ENCODE measurements around the gene MED8. TPM values are rescaled to one million over a fixed set of nuclear protein-coding genes. Genes with fewer than 3 reads are reported as not detected.

Gene MED8
- total and polyA plus RNA-seq, 2 experiments from 2014 or later = 16.6 to 25.7 TPM

DNA sequence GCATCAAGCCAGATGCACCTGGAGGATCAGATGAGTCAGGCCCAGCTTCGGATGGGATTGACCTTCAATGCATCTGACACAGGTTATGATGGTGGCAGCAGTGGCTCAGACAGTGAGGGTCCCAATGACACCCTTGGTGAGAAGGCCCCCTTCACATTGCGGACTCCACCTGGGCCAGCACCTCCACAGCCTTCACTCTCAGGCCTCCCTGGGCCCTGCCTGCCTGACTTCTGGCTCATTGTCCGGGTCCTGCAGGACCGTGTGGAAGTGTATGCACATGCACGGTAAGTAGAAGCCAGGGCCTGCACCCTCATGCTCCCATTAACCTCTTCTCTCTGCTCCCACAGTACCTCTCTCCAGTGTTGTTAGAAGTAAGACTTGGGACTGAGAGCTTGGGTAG, 43.3 kb upstream of the MED8 start:
- Mint-ChIP-seq H3K9me3 (no peaks in the 10 kb centered on the region), H3K4me3 (no peak overlapping the region), H3K4me1 (peaks cover 7% of the 10 kb centered on the region), H3K36me3 (ENCODE audit: low read depth) (peaks cover 34% of the 10 kb centered on the region), H3K27ac (no peak overlapping the region), H3K27me3 (ENCODE audit: insufficient read depth, low read depth, poor library complexity) (peaks cover 4% of the 10 kb centered on the region)
- Histone ChIP-seq H3K27ac (ENCODE audit: low read depth) (no peak overlapping the region), H2AFZ (no peak overlapping the region), H3F3A (replicated peaks; ENCODE audit: low read depth) (no peaks in the 10 kb centered on the region), H3K36me3 (ENCODE audit: insufficient read depth) (no peaks in the 10 kb centered on the region), H3K79me2 (replicated peaks; ENCODE audit: insufficient read depth) (no peaks in the 10 kb centered on the region), H3K4me2 (no peak overlapping the region), H4K20me1 (replicated peaks; ENCODE audit: insufficient read depth) (no peaks in the 10 kb centered on the region), H3K9me2 (ENCODE audit: insufficient read depth) (no peaks in the 10 kb centered on the region), H3K27me3 (ENCODE audit: insufficient read depth) (no peaks in the 10 kb centered on the region), H3K4me1 (ENCODE audit: insufficient read depth) (no peaks in the 10 kb centered on the region), H3K4me3 (no peak overlapping the region)
- ATAC-seq = no peak
- DNase-seq (ENCODE audit: low spot score) = no peak
- no peak for TF ChIP-seq ZNF331 (CRISPR knock-in tag; IDR thresholded peaks at IDR 0.05; ENCODE audit: low read depth)
- TF ChIP-seq EZH2phosphoT487 (IDR thresholded peaks at IDR 0.05; ENCODE audit: unreplicated experiment) = no peak
- TF ChIP-seq ZNF114 (CRISPR knock-in tag; IDR thresholded peaks at IDR 0.05) = no peak
- TF ChIP-seq, protein P1, sequence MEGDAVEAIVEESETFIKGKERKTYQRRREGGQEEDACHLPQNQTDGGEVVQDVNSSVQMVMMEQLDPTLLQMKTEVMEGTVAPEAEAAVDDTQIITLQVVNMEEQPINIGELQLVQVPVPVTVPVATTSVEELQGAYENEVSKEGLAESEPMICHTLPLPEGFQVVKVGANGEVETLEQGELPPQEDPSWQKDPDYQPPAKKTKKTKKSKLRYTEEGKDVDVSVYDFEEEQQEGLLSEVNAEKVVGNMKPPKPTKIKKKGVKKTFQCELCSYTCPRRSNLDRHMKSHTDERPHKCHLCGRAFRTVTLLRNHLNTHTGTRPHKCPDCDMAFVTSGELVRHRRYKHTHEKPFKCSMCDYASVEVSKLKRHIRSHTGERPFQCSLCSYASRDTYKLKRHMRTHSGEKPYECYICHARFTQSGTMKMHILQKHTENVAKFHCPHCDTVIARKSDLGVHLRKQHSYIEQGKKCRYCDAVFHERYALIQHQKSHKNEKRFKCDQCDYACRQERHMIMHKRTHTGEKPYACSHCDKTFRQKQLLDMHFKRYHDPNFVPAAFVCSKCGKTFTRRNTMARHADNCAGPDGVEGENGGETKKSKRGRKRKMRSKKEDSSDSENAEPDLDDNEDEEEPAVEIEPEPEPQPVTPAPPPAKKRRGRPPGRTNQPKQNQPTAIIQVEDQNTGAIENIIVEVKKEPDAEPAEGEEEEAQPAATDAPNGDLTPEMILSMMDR (conservative IDR thresholded peaks at IDR 0.05; ENCODE audit: low read depth in 2 of 2) = no peak
- TF ChIP-seq, protein P2, sequence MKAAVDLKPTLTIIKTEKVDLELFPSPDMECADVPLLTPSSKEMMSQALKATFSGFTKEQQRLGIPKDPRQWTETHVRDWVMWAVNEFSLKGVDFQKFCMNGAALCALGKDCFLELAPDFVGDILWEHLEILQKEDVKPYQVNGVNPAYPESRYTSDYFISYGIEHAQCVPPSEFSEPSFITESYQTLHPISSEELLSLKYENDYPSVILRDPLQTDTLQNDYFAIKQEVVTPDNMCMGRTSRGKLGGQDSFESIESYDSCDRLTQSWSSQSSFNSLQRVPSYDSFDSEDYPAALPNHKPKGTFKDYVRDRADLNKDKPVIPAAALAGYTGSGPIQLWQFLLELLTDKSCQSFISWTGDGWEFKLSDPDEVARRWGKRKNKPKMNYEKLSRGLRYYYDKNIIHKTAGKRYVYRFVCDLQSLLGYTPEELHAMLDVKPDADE (IDR thresholded peaks at IDR 0.05) = no peak
- TF ChIP-seq EZH2 (IDR thresholded peaks at IDR 0.05; ENCODE audit: low read depth, unreplicated experiment) = no peak
- TF ChIP-seq JUNB (IDR thresholded peaks at IDR 0.05; ENCODE audit: unreplicated experiment) = no peak
- no peak for TF ChIP-seq STAT1 (IDR thresholded peaks at IDR 0.05; ENCODE audit: unreplicated experiment)
- no peak for TF ChIP-seq NANOG (IDR thresholded peaks at IDR 0.05; ENCODE audit: borderline replicate concordance)
- TF ChIP-seq, protein P3, sequence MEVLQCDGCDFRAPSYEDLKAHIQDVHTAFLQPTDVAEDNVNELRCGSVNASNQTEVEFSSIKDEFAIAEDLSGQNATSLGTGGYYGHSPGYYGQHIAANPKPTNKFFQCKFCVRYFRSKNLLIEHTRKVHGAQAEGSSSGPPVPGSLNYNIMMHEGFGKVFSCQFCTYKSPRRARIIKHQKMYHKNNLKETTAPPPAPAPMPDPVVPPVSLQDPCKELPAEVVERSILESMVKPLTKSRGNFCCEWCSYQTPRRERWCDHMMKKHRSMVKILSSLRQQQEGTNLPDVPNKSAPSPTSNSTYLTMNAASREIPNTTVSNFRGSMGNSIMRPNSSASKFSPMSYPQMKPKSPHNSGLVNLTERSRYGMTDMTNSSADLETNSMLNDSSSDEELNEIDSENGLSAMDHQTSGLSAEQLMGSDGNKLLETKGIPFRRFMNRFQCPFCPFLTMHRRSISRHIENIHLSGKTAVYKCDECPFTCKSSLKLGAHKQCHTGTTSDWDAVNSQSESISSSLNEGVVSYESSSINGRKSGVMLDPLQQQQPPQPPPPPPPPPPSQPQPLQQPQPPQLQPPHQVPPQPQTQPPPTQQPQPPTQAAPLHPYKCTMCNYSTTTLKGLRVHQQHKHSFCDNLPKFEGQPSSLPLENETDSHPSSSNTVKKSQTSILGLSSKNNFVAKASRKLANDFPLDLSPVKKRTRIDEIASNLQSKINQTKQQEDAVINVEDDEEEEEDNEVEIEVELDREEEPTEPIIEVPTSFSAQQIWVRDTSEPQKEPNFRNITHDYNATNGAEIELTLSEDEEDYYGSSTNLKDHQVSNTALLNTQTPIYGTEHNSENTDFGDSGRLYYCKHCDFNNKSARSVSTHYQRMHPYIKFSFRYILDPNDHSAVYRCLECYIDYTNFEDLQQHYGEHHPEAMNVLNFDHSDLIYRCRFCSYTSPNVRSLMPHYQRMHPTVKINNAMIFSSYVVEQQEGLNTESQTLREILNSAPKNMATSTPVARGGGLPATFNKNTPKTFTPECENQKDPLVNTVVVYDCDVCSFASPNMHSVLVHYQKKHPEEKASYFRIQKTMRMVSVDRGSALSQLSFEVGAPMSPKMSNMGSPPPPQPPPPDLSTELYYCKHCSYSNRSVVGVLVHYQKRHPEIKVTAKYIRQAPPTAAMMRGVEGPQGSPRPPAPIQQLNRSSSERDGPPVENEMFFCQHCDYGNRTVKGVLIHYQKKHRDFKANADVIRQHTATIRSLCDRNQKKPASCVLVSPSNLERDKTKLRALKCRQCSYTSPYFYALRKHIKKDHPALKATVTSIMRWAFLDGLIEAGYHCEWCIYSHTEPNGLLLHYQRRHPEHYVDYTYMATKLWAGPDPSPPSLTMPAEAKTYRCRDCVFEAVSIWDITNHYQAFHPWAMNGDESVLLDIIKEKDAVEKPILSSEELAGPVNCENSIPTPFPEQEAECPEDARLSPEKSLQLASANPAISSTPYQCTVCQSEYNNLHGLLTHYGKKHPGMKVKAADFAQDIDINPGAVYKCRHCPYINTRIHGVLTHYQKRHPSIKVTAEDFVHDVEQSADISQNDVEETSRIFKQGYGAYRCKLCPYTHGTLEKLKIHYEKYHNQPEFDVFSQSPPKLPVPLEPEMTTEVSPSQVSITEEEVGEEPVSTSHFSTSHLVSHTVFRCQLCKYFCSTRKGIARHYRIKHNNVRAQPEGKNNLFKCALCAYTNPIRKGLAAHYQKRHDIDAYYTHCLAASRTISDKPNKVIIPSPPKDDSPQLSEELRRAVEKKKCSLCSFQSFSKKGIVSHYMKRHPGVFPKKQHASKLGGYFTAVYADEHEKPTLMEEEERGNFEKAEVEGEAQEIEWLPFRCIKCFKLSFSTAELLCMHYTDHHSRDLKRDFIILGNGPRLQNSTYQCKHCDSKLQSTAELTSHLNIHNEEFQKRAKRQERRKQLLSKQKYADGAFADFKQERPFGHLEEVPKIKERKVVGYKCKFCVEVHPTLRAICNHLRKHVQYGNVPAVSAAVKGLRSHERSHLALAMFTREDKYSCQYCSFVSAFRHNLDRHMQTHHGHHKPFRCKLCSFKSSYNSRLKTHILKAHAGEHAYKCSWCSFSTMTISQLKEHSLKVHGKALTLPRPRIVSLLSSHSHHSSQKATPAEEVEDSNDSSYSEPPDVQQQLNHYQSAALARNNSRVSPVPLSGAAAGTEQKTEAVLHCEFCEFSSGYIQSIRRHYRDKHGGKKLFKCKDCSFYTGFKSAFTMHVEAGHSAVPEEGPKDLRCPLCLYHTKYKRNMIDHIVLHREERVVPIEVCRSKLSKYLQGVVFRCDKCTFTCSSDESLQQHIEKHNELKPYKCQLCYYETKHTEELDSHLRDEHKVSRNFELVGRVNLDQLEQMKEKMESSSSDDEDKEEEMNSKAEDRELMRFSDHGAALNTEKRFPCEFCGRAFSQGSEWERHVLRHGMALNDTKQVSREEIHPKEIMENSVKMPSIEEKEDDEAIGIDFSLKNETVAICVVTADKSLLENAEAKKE (CRISPR knock-in tag; IDR thresholded peaks at IDR 0.05) = no peak
- TF ChIP-seq POLR2AphosphoS5 (IDR thresholded peaks at IDR 0.05; ENCODE audit: low read depth) = no peak
- TF ChIP-seq CREB1 (CRISPR knock-in tag; IDR thresholded peaks at IDR 0.05; ENCODE audit: low read depth) = no peak
- no peak for TF ChIP-seq REST (IDR thresholded peaks at IDR 0.05; ENCODE audit: unreplicated experiment)

Data from GM23338 (cell line).